Peyer's patch (tissue), 4 donors: ENCODE data around the gene RABL6.

ENCODE experiments used
- CTCF ChIP-seq, 6 experiments: fragments of 450-650 bp in 4 of 6; fragments of 200-600 bp in 2 of 6; sonication (generic) in 1 of 6; IDR thresholded peaks; one replicate each; pipeline ENCODE4 v1.5.1; 2017 to 2019; ENCODE audit warnings: antibody characterized with exemption in 6 of 6, mild to moderate bottlenecking in 3 of 6, moderate library complexity in 1 of 6
- POLR2A ChIP-seq, 2 donors: fragments of 450-650 bp; IDR thresholded peaks; one replicate each; pipeline ENCODE4 v1.5.1; 2017; ENCODE audit warnings: antibody characterized with exemption in 2 of 2, mild to moderate bottlenecking in 2 of 2, moderate library complexity in 2 of 2

- TF ChIP-seq CTCF (IDR thresholded peaks at IDR 0.05) (no peak), POLR2A (IDR thresholded peaks at IDR 0.05) (no peak)
These were observed 29.6 kb downstream of the RABL6 start for GRCh38 chr9:136837146-136837855.
